Stimulated activated CD4-positive, alpha-beta T cell treated with anti-CD3 and anti-CD28 coated beads, TNF-alpha, amount 100 ng/mL, for 4 hours (primary cell): ENCODE data around the gene CLPTM1L.
A peak's percentile ranks its signal among the peaks of the same experiment; 100 is the strongest.

ENCODE experiments used
- DNase-seq, 3 experiments: peaks; one replicate each; pipeline ENCODE4 v3.0.0-alpha.2; 2020; ENCODE audit warnings: low read depth in 3 of 3

Gene CLPTM1L, protein sequence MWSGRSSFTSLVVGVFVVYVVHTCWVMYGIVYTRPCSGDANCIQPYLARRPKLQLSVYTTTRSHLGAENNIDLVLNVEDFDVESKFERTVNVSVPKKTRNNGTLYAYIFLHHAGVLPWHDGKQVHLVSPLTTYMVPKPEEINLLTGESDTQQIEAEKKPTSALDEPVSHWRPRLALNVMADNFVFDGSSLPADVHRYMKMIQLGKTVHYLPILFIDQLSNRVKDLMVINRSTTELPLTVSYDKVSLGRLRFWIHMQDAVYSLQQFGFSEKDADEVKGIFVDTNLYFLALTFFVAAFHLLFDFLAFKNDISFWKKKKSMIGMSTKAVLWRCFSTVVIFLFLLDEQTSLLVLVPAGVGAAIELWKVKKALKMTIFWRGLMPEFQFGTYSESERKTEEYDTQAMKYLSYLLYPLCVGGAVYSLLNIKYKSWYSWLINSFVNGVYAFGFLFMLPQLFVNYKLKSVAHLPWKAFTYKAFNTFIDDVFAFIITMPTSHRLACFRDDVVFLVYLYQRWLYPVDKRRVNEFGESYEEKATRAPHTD

DNA sequence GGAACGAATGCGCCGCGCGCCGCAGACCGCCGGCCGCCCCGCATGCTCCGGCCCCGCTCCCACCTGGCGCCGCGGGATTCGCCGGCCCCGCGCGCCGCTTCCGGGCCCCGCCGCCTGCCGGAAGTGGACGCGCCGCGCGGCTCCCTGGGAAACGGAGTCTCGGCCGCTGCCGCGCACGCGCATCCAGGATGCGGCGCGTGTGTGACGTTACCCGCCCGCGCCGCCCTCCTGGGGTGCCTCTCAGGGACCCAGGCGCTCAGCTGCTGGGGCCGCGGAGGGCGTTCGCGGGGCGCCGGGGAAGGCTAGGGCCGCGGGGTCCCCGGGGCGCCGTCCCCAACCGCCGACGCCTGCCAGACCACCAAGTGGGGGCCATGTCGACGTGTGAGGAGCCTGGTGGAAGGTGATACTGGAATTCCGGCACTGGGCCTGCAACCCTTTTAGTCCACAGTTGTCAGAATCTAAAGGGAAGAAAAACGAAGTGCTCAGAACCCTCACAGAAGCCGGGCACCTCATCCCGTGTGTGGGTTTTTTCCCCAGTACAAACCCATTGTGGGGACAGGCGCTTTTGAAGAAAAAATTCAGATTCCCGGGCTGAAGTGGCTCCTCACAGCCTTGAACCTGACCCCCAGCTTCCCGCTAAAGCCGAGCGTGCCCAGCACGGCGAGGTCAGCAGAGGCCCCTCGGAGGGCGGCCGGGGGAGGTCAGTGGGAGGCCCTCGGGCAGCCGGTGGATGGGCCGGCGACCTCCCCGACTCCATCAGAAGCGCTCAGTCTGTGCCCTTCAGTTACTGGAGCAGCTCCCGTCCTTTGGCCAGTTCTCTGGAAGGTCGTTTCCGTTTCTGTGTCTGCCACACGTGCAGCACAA is at the start of gene CLPTM1L:
TSS of gene CLPTM1L (minus strand) at position 125 of the 864 bp plus-strand sequence. CDS start 258 bp downstream, outside the sequence.
- peak; percentile 78 to 83 (median 81) for DNase-seq

DNA sequence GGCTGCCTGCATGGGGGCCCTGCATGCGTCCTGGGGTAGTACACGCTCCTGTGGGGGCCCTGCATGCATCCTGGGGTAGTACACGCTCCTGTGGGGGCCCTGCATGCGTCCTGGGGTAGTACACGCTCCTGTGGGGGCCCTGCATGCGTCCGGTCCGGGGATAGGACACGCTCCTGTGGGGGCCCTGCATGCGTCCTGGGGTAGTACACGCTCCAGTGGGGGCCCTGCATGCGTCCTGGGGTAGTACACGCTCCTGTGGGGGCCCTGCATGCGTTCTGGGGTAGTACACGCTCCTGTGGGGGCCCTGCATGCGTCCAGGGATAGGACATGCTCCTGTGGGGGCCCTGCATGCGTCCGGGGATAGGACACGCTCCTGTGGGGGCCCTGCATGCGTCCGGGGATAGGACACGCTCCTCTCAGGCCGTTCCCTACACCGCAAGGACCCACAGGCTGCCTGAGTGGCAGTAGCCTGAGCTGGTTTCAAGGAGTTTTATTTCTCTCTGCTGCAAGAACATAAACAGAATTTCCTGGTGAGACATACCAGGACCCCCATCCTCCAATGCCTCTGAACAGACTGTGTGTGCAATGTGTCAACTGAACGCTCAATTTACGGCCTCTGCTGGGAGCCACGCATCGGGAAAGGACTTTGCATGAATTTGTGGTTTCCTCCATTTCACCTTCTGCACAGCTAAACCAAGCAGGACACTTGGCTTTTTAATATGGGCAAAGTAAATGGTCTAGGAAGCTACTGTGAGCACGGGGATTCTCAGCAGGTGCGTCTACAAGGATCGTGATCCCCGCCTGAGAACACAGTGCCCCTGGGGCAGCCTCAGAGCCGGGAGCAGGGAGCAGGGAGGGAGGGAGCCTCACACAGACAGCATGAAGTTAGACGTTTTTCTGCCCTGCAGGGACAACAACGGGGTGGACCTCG is 48.9 kb upstream of the CLPTM1L start:
- no peak for DNase-seq

DNA sequence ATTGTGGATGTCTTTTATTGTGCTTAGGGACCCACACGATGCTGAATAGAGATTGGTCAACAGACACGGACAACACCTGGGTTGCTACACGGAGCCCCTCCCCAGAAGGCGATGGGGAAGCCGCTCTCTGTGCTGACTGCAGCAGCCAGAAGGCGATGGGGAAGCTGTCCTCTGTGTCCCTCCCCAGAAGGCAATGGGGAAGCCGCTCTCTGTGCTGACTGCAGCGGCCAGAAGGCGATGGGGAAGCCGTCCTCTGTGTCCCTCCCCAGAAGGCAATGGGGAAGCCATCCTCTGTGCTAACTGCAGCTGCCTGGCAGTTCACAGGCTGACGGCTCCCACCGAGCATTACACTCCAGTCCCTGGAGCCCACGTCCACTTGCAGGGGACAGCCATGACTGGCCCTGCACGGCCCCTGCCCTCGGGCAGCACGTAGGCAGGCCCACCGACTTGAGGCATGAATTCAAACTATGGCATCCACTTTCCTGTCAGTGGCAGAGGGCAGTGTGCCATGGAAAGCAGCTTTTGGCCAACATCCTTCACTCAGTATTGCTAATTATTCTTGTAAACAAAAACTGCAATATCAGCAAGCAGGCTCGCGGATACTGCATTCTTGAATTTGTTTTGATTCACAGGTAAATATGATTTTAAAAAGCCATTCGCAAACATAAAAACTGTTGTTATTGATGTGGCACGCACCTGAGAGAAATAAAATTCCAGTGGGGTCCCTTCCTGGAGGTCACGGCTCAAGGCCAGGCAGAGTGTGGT is 48.1 kb upstream of the CLPTM1L start:
- DNase-seq, result no peak

DNA sequence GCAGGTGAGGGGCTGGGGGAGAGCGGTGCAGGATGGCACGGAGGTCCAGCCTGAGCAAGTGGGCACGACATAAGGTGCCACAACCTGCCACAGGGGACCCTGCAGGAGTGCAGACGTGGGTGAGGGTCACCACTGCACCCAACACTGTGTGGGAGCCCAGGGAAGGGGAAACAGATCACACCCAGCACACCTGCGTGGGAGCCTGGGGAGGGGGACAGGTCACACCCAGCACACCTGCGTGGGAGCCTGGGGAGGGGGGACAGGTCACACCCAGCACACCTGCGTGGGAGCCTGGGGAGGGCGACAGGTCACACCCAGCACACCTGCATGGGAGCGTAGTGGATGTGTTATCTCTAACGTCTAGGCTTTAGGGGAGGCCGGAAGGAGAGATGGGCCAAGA is 47.4 kb upstream of the CLPTM1L start:
- no peak for DNase-seq

DNA sequence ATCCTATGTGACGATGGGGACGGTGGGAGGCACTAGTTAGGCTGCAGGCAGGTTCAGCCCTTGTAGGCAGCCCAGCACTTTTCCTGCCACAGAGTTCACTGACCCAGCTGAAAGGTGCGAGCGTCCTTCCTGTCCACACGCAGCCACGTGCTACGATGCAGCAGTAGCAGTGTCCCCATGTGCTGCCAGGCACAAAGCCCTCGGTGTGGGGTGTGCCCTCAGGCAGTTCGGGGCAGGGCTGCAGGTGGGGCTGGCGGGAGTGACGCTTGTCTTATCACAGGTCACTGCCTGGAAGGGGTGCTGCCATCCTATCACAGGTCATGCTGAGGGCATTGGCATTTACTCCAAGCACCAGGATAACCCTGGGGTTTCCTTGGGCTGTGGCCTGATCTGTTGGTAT is 46.8 kb upstream of the CLPTM1L start:
- DNase-seq, result no peak

DNA sequence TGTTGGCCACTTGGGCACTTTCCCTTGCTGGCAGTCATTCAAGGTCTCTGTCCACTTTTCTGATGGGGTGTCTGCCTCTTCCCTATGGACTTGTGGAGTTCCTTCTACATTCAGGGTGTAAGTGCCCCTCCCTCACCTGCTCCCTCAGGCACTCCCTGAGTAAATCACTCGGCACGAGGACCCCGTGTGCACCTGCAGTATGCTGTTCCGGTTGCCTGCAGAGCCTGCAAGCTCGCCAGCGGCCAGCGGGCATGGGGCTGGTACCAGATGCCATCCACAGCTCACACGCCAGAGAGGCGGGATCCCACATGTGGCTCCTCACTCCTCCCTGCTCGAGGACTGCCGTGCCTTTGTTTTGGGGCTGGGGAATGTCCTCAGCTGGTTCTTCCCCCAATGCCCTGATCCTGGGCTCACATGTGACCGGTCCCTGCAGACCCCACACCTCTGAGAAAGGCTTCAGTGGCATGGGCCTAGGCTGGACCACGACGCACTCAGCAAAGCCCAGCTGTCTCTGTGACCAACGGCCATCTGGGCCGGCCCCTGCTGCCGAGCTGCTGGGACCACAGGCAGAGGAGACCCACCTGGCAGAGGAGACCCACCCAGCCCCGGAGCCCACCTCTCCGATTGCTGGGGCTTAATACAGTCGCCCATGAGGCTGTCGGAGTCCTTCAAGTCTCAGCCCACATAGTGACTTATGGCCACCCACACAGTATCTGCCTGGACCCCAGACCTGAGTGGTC is 46.1 kb upstream of the CLPTM1L start:
- no peak for DNase-seq

DNA sequence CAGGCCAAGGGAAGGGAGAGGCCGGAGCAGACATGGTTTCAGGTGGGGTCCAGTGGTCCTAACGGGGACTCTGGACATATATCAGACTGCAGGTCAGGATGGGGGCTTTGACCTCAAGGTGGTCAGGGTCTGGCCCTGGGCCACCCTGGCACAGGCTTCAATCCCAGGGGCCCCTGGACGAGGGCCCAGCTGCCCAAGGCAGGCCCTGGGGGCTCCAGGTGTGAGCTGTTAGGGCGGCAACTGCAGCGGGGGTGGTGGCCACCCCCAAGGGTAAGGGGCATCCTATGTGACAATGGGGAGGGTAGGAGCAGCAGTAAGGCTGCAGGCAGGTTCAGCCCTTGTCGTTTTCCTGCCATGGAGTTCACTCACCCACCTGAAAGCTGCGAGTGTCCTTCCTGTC is 45.4 kb upstream of the CLPTM1L start:
- DNase-seq, result no peak

DNA sequence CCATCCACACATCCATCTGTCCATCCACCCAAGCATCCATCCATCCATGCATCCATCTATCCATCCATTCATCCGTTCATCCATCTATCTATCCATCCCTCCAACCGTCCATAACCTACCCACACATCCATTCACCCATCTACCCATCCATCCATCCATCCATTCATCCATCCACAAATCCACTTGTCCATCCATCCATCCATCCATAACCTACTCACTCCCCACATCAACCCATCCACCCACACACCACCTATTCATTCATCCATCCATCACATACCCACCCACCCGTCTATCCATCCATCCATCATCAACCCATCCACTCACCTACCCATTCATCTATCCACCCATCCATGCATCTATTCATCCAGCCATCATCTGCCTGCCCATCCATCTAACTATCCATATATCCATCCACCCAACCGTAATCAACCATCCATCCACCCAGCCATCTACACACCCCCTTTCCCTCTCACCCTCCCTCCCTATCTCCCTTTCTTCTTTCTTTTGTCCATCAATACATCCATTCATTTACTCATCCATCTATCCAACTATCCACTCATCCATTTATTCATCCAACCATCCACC is 43.6 kb upstream of the CLPTM1L start:
- DNase-seq, result no peak

DNA sequence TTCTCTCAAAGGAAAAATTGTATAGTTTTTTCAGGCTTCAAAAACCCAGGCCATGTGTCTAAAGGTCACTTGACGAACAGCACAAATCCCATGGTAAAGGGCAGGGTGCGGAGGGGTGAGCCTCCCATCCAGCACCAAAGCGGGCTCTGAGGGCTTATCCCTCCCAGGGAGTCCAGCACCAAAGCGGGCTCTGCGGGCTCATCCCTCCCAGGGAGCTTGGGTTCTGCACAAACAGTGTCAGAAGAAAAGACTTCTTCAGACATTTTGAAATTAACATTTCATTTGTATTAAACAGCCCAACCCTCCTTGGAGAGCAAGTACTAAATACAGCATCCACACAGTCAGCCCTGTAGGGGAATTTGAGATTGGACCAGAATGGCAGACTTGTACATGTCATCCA is 43.0 kb upstream of the CLPTM1L start:
- no peak for DNase-seq

DNA sequence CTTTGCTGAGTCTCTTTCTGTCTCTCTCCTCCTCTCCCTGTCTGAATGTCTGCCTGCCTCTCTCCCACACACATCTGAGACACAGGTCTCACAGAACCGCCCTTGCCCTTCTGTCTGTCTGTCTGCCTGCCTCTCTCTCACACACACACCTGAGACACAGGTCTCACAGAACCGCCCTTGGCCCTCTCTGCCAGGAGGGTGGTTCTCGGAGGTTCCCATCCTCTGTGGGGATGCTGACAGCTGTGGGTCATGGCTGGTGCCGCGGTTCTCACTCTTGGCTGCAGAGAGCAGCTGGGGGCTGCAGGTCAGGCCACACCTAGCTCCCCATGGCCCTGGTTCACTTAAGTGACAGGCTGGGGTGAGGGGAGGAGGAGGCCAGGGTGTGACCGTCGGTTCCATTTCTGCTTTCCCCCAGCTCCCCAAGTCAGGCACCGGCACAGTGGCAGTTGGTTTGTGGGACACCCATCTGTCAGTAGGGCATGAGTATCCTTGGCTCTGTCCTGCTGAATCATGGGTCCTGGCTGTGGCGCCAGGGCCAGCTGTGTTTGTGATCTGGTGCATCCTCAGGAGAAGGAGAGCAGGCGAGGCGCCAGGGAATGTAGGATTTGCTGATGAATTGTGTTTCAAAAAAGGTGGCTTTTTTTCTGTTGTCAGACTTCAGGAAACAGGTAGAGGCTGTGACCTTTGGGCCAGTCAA is 42.3 kb upstream of the CLPTM1L start:
- DNase-seq, result no peak

DNA sequence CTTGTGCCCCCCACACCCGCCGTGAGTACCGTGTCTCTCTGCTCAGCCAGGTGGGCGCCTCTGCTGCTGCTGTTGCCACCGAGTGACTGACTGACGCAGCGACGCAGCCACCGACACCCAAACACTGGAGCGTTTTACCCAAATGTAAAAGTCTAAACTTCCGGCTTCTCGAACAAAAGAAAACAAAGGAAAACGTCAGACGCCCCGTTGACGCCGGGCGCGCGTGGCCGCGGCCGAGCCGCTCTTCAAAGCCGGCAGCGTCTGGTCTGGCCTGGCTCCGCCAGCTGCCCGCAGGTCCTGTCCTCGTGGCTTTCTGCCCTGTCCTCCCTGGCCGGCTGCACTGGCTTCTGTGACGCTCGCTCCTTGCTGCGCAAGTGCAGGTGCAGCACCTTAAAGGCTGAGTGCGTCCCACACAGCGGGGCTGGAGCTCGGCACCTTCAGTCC is 41.4 kb upstream of the CLPTM1L start:
- peak; percentile 38 to 50 (median 42) for DNase-seq

DNA sequence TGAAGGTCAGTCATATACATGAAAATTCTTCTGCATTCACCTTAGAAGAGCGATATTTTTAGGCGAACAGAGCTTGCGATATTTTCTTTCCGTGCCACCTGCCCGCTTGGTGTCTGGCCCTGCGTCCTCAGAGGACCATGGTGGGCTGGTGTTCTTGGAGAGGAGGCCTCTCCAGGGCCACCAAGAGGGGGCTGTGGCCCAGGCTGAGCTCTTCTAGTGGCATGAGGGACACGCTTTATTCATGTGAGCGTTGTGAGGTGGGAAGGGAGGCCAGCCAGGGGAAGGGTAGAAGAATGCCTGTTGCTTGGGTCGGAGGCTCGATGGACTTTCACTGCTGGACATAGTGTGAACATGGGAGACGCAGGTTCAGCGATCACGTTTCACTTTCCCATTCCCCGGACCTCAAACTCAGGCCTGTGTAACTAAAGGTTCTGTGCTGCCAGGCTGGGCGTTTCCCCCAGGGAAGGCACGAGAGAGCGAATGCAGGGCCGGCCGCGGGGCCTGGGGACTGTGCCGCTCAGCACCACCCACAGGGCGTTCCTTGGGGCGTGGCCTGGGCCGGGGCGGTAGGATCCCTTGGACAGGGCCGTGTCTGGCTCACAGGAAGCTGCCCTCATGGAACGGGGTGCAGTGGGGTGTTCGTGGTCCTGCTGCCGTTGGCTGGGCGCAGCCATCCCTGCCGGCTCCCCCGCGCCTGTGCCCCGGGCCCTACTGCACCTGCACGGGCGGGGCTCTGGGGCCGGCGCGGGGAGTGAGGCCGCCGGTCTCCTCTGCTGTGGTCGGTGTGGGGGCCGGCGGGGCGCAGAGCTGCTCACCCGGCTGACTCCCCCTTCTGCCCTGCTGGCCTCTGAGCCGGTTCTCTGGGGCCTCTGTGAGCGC is 40.7 kb upstream of the CLPTM1L start:
- DNase-seq, result peak; percentile 67 to 74 (median 67)

DNA sequence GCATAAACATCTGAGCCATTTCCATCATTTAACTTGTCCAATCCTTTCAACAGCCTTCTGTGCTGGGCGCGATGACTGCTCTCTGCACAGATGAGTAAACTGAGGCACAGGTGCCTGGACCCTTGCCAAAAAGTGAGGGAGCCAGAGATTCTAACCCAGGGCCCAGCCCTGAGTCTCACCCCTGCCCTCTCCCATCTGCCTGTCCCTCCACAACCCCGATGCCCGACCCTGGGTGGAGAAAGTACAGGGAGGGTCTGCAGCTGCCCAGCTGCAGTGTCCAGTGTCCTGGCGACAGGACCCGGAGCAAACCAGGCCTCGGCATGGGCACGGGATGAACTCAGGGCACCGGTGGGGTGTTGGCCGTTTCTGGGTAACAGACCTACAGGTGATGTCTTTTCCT is 39.6 kb upstream of the CLPTM1L start:
- no peak for DNase-seq

DNA sequence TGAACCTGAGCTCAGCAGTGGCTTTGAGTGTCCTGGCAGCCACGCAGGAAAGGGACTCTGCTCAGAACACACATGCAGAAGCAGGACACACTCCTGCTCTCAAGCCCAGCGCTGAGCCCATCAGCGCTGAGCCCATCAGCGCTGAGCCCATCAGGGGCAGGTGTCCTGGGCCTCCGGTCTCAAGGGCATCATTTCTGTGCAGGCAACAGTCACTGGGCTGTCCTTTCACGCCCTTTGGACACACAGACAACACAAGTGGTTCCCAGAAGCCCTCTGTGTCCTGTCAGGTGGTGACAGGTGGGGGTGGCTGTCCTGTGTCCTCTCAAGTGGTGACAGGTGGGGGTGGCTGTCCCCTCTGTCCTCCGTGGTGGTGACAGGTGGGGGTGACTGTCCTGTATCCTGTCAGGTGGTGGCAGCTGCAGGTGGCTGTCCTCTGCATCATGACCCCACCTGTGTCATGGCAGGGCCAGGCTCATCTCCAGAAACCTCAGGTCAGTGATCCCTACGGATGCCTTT is 39.0 kb upstream of the CLPTM1L start:
- DNase-seq, result no peak

DNA sequence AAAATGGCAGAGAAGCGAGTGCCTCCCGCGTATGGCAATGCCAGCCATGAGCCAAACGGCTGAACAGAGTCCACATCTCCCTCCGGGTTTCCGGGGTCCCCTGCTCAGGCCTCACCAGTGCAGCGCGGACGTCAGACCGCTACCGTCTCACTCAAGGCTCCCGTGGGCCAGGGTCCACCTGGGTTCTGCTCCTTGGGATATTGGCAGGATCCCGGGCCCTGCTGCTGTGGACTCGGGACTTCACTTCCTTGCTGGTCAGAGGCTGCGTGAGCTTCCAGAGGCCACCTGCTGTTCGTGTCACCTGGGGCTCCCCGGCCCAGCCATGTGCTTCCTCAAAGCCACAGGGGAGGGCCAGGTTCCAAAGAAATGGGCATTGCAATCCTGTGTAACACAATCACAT is 38.4 kb upstream of the CLPTM1L start:
- no peak for DNase-seq

DNA sequence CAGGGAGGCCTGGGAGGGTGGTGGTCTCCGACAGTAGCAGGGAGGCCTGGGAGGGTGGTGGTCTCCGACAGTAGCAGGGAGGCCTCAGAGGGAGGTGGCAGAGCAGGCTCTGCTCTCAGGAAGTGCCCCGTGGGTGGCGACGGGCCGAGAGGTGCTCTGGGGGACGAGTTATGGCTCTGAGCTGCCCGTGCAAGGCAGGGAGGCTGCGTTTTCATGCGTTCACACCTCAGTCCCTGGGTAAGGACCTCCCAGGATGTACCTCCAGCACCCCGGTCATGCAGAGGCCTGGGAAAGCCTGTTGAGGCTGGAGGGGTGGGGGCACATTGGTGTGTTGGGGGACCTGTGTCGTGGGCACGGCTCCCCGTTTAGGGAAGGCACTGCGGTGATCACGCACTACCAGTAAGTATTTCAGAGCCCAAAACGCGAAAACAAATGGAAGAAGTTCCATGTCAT is 37.4 kb upstream of the CLPTM1L start:
- no peak for DNase-seq

DNA sequence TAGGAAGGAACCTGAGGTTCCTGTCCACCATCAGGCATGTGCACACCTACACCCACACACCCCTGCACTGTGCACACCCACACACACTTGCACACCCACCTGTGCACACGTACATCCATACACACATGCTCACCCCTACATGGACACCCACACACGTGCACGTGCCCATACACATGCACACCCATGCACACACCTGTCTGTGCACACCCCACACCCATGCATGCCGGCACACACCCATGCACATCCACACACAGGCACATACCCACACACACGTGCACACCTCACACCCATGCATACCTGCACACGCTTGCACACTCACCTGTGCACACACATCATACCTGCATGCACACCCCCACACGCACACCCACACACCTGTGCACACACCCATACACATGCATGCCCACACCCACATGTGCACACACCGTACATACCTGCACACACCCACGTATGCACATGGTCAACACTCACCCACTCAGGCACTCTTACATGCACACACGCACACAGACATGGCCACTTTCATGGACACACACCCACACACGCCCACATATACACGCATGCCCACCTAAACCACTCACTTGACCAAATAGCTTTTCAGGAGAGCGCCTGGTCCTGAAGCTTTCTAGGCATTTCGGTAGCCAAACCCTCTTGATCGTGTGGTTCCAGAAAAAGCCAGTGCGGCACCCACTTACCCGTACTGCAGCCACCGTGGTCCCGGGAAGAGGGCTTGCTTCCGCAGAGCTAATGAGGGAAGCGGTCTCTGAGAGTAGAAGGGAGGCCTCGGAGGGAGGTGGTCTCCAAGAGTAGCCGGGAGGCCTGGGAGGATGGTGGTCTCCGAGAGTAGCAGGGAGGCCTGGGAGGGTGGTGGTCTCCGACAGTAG is 36.7 kb upstream of the CLPTM1L start:
- no peak for DNase-seq
